K562 (cell line): ENCODE results near the gene CERS6. TPM values are rescaled to one million over a fixed set of nuclear protein-coding genes. Genes with fewer than 3 reads are reported as not detected.

Experiments used
- ATAC-seq: fragments of 200-7000 bp; cut with Tn5 transposase; 3 replicates; pipeline ENCODE4 v1.9.1; 2020; ENCODE audit warnings: moderate library complexity
- BruUV-seq: library from RNA; stranded (reverse); fragments of 400-500 nt; replicated peaks from 2 replicates; lab custom pipeline; 2021; lab: Mats Ljungman, UMichigan
- CTCF ChIA-PET: fragments of 300-600 bp; formaldehyde crosslinking; extraction: SDS; loops from one replicate; lab custom pipeline; 2021; ENCODE audit warnings: low intra/inter-chr PET ratio; lab: Yijun Ruan, JAX
- POLR2A ChIA-PET: fragments of 300-600, 350-650 bp; sonication (Branson Sonifier 250); formaldehyde crosslinking; extraction: SDS; loops from one replicate; lab custom pipeline; 2021; ENCODE audit warnings: antibody characterized with exemption, inconsistent platforms; lab: Yijun Ruan, JAX
- DNase-seq, 4 experiments: peaks; one replicate each; pipeline versions ENCODE4 v3.0.0 to v3.0.0-alpha.2; 2011 to 2018; ENCODE audit warnings: low spot score in 3 of 4, mixed read lengths in 3 of 4; ENCODE audit errors: extremely low read depth in 1 of 4
- FAIRE-seq: peaks from 2 replicates; lab custom pipeline; 2011; peaks lifted over from hg19 to GRCh38; lab: Jason Lieb, UNC
- H2AFZ ChIP-seq: 2 replicates; pipeline ENCODE4 v1.6.0; 2011; ENCODE audit warnings: low read depth, low read length, control low read depth, inconsistent platforms
- H3K27ac ChIP-seq: fragments of 200-600 bp; 3 replicates; pipeline ENCODE4 v1.8.0; 2011; ENCODE audit warnings: low read depth, mild to moderate bottlenecking, control low read depth, inconsistent platforms, low read length, moderate library complexity, mixed read lengths; ENCODE audit errors: extremely low read depth
- H3K27me3 ChIP-seq, 2 experiments: fragments of 300-600 bp in 1 of 2; 2 replicates in 1 of 2; 3 replicates in 1 of 2; pipeline versions ENCODE4 v1.6.0 to v1.8.0; 2011; ENCODE audit warnings: inconsistent platforms in 2 of 2, low read length in 2 of 2, mild to moderate bottlenecking in 1 of 2, mixed read lengths in 1 of 2, moderate library complexity in 1 of 2; ENCODE audit not compliant: control insufficient read depth in 2 of 2, insufficient read depth in 2 of 2
- H3K36me3 ChIP-seq: fragments of 300-600 bp; 3 replicates; pipeline ENCODE4 v1.8.0; 2011; ENCODE audit warnings: mild to moderate bottlenecking, low read length, inconsistent platforms; ENCODE audit not compliant: control insufficient read depth, insufficient read depth
- H3K4me1 ChIP-seq, 2 experiments: fragments of 200-600 bp in 1 of 2; replicated peaks in 1 of 2; 2 replicates in 1 of 2; 3 replicates in 1 of 2; pipeline versions ENCODE4 v1.5.1 to v1.8.0; 2011; ENCODE audit warnings: inconsistent platforms in 2 of 2, low read length in 2 of 2, mild to moderate bottlenecking in 1 of 2, mixed read lengths in 1 of 2, moderate library complexity in 1 of 2; ENCODE audit not compliant: control insufficient read depth in 2 of 2, insufficient read depth in 2 of 2
- H3K4me2 ChIP-seq: 2 replicates; pipeline ENCODE4 v1.6.1; 2011; ENCODE audit warnings: low read length, control low read depth, inconsistent platforms, mixed read lengths; ENCODE audit not compliant: insufficient read depth
- H3K4me3 ChIP-seq: fragments of 200-600 bp; sonication (generic), shearing (Covaris generic); 2 replicates; pipeline ENCODE4 v1.5.1; 2016; ENCODE audit warnings: control low read depth, inconsistent platforms
- H3K79me2 ChIP-seq: fragments of 200-600 bp; 3 replicates; pipeline ENCODE4 v1.8.0; 2011; ENCODE audit warnings: low read length, inconsistent platforms; ENCODE audit not compliant: control insufficient read depth, insufficient read depth
- H3K9ac ChIP-seq, 2 experiments: 2 replicates each; pipeline versions ENCODE4 v1.6.0 to v1.6.1; 2011; ENCODE audit warnings: low read depth in 2 of 2, low read length in 2 of 2, control low read depth in 1 of 2, inconsistent platforms in 1 of 2, mild to moderate bottlenecking in 1 of 2, mixed read lengths in 1 of 2; ENCODE audit not compliant: insufficient read depth in 1 of 2
- H3K9me1 ChIP-seq: one replicate; pipeline ENCODE4 v1.6.0; 2011; ENCODE audit warnings: inconsistent platforms, mild to moderate bottlenecking, low read length, moderate library complexity; ENCODE audit not compliant: control insufficient read depth, insufficient read depth
- H3K9me3 ChIP-seq: replicated peaks from 2 replicates; pipeline ENCODE4 v1.5.1; 2011; ENCODE audit warnings: low read depth, low read length, inconsistent platforms; ENCODE audit not compliant: control insufficient read depth, insufficient read depth
- H4K20me1 ChIP-seq: replicated peaks from 2 replicates; pipeline ENCODE4 v1.6.1; 2011; ENCODE audit warnings: low read length, inconsistent platforms, mixed read lengths; ENCODE audit not compliant: control insufficient read depth, insufficient read depth
- BRF2 ChIP-seq: IDR thresholded peaks from 3 replicates; pipeline ENCODE4 v1.6.1; 2011; ENCODE audit warnings: borderline replicate concordance, mild to moderate bottlenecking; ENCODE audit not compliant: insufficient read length, insufficient read depth
- COPS2 ChIP-seq: fragments of 450-650 bp; conservative IDR thresholded peaks from 2 replicates; pipeline ENCODE4 v1.6.1; 2016; ENCODE audit warnings: mild to moderate bottlenecking, moderate library complexity
- FOS ChIP-seq: IDR thresholded peaks from 3 replicates; pipeline ENCODE4 v1.6.1; 2011; ENCODE audit not compliant: insufficient read length; ENCODE audit errors: extremely low read depth
- FOXA3 ChIP-seq, 2 experiments: fragments of 450-650 bp in 1 of 2; sonication (generic) in 1 of 2; formaldehyde crosslinking; IDR thresholded peaks in 1 of 2; conservative IDR thresholded peaks in 1 of 2; 2 replicates each; pipeline versions ENCODE4 v1.4.0 to v1.8.0; 2020 to 2022; ENCODE audit warnings: mild to moderate bottlenecking in 2 of 2, missing genetic modification reagents in 1 of 2
- FOXM1 ChIP-seq, 2 experiments: fragments of 450-650 bp in 1 of 2; sonication (generic) in 1 of 2; formaldehyde crosslinking in 1 of 2; IDR thresholded peaks; 2 replicates each; pipeline versions ENCODE4 v1.6.1 to v1.9.0; 2017 to 2022; ENCODE audit warnings: low read depth in 2 of 2, mild to moderate bottlenecking in 2 of 2, missing genetic modification reagents in 1 of 2, moderate library complexity in 1 of 2
- KLF1 ChIP-seq: fragments of 450-650 bp; IDR thresholded peaks from 2 replicates; pipeline ENCODE4 v1.6.1; 2016; ENCODE audit warnings: missing genetic modification characterization, missing compliant biosample characterization
- NR3C1 ChIP-seq: sonication (generic); formaldehyde crosslinking; IDR thresholded peaks from 2 replicates; pipeline ENCODE4 v1.8.1; 2022; ENCODE audit warnings: missing genetic modification reagents
- STAT6 ChIP-seq: sonication (generic); formaldehyde crosslinking; IDR thresholded peaks from 2 replicates; pipeline ENCODE4 v1.8.1; 2023; ENCODE audit warnings: mild to moderate bottlenecking, missing genetic modification reagents
- TCF15 ChIP-seq: fragments of 250-450 bp; sonication (Bioruptor Pico); IDR thresholded peaks from 2 replicates; pipeline ENCODE4 v1.8.0; 2022; ENCODE audit warnings: moderate library complexity, mild to moderate bottlenecking, inconsistent platforms
- TFE3 ChIP-seq: fragments of 450-650 bp; formaldehyde crosslinking; IDR thresholded peaks from 2 replicates; pipeline ENCODE4 v1.4.0; 2020; ENCODE audit warnings: mild to moderate bottlenecking, mixed read lengths
- ZNF507 ChIP-seq: conservative IDR thresholded peaks from 2 replicates; pipeline ENCODE4 v1.6.1; 2017; ENCODE audit warnings: missing genetic modification characterization, missing compliant biosample characterization
- ZNF778 ChIP-seq: fragments of 450-650 bp; formaldehyde crosslinking; IDR thresholded peaks from 2 replicates; pipeline ENCODE4 v1.4.0; 2020; ENCODE audit warnings: mild to moderate bottlenecking, moderate library complexity
- ZNF780A ChIP-seq: fragments of 250-450 bp; sonication (Bioruptor Pico); IDR thresholded peaks from 2 replicates; pipeline ENCODE4 v1.5.0; 2021; ENCODE audit warnings: mild to moderate bottlenecking
- WGBS: fragments of 100-300 bp; shearing (Covaris generic); methylation state at CpG from one replicate; pipeline ENCODE4 v1.1.6; 2016; ENCODE audit warnings: low coverage, mixed read lengths; ENCODE audit not compliant: insufficient coverage; ENCODE audit errors: missing lambda C conversion rate; 5-methylcytosine and 5-hydroxymethylcytosine counted together
- in situ Hi-C: fragments of 300-500 bp; cut with MboI; formaldehyde crosslinking; loops from 4 replicates; pipeline ENCODE4 v1.15.0; 2018; ENCODE audit warnings: inconsistent platforms, mixed read lengths
- intact Hi-C: fragments of 100-400 bp; cut with micrococcal nuclease; formaldehyde crosslinking; loops from 2 replicates; pipeline ENCODE4 v1.14.2; 2022
- polyA plus RNA-seq, 8 experiments: library from polyadenylated mRNA; depleted of rRNA in 4 of 8; stranded (reverse) in 5 of 8; unstranded in 3 of 8; fragments of >200 nt; fragmentation: Nextera tagmentation in 2 of 8; fragmentation: Illumina TruSeq in 1 of 8; extraction: Ambion mirVana in 2 of 8; extraction: Trizol in 1 of 8; gene quantifications; 2 replicates each; pipeline versions ENCODE4 v1.2.1 to v1.2.3, GENCODE V29; 2011 to 2014; ENCODE audit warnings: inconsistent platforms in 1 of 8, missing spikeins in 1 of 8
- total RNA-seq, 7 experiments: library from RNA; depleted of rRNA in 6 of 7; stranded (reverse); fragments of >200 nt in 6 of 7; fragmentation: Illumina TruSeq in 2 of 7; extraction: Trizol in 2 of 7; gene quantifications; 2 replicates each; pipeline versions ENCODE4 v1.2.1 to v1.2.3, GENCODE V29; 2011 to 2021; ENCODE audit warnings: low replicate concordance in 1 of 7

Gene CERS6
- total and polyA plus RNA-seq, 9 of the 15 experiments (the other 6 are each of a cell fraction or from before 2014, with no cell fraction given) = 1.6 to 13.6 (median 11.4) TPM

- no peaks in the 10 kb centered on the region for H3K9me3 ChIP-seq
- no peak overlapping the region for H3K27ac ChIP-seq
- H3K36me3 ChIP-seq = no peaks in the 10 kb centered on the region
- H4K20me1 ChIP-seq = no peaks in the 10 kb centered on the region
- FAIRE-seq = no peak
- in situ Hi-C loops (no loop called here), intact Hi-C loops (no loop called here)
- ChIA-PET CTCF (no interaction called here), POLR2A (interaction anchor here (1.3 to 1.4 kb wide), 2 partner anchors 16 to 41 kb away, joined by 3 to 5 read pairs; no protein-coding TSS in a partner anchor)
- H3K79me2 ChIP-seq = no peaks in the 10 kb centered on the region
- ATAC-seq = no peak
- H3K4me3 ChIP-seq = no peak overlapping the region
- no peaks in the 10 kb centered on the region for H3K9me1 ChIP-seq
- 22% methylated on average over 1 of the region's 1 CpG for WGBS
- no TSS peak for BruUV-seq
- no peak overlapping the region for H3K4me2 ChIP-seq
- H3K27me3 ChIP-seq = no peaks in the 10 kb centered on the region
- no peak overlapping the region for H3K9ac ChIP-seq
- no peak overlapping the region for H2AFZ ChIP-seq
- H3K4me1 ChIP-seq = peaks cover 0 to 13% of the 10 kb centered on the region in 2 experiments; a peak in 2 of 5 replicates
- TF ChIP-seq NR3C1 (CRISPR knock-in tag) = no peak
- TF ChIP-seq FOXM1 (IDR thresholded peaks at IDR 0.05; ENCODE audit: low read depth) = no peak
- TF ChIP-seq FOXM1 (CRISPR knock-in tag; IDR thresholded peaks at IDR 0.05; ENCODE audit: low read depth) = no peak
- no peak for TF ChIP-seq STAT6 (CRISPR knock-in tag)
- no peak for TF ChIP-seq TFE3 (CRISPR knock-in tag)
- no peak for TF ChIP-seq FOXA3 (CRISPR knock-in tag; conservative IDR thresholded peaks at IDR 0.05 in 1 of 2, IDR thresholded peaks at IDR 0.05 in 1 of 2)
- TF ChIP-seq ZNF778 (CRISPR knock-in tag) = no peak
- TF ChIP-seq COPS2 = no peak
- no peak for TF ChIP-seq ZNF507 (tag)
- TF ChIP-seq BRF2 = no peak
- no peak for TF ChIP-seq ZNF780A (CRISPR knock-in tag)
- TF ChIP-seq TCF15 = no peak
- TF ChIP-seq KLF1 (tag) = no peak
- TF ChIP-seq FOS = no peak
- TF ChIP-seq, all 486 proteins: peak for 0
- no peak for DNase-seq
Measured at GRCh38 chr2:168633895-168634294, 177.8 kb downstream of the CERS6 start.
